Esophagus muscularis mucosa (tissue), 4 donors: Measurements from ENCODE around the gene WWC1. TPM values are rescaled to one million over a fixed set of nuclear protein-coding genes. Genes with fewer than 3 reads are reported as not detected.
"Not testable (repeated sequence)": the region's sequence is repeated elsewhere in the genome, so short reads cannot be mapped to it uniquely, and the experiment has no call there.

Source experiments
- DNase-seq: peaks from one replicate; pipeline ENCODE4 v3.0.0-alpha.2; 2017; ENCODE audit errors: extremely low spot score
- H3K27ac ChIP-seq, 4 donors: fragments of 200-600 bp; sonication (generic); replicated peaks in 1 of 4; 1 replicate in 3 of 4; 2 replicates in 1 of 4; pipeline ENCODE4 v1.5.1; 2016 to 2019; ENCODE audit warnings: mild to moderate bottlenecking in 1 of 4
- H3K27me3 ChIP-seq, 4 donors: fragments of 200-600 bp; sonication (generic); one replicate each; pipeline versions ENCODE4 v1.5.1 to v1.6.0; 2016 to 2019
- H3K36me3 ChIP-seq, 4 donors: fragments of 200-600 bp; sonication (generic); one replicate each; pipeline ENCODE4 v1.5.1; 2016 to 2019
- H3K4me1 ChIP-seq, 4 donors: fragments of 200-600 bp; sonication (generic); one replicate each; pipeline ENCODE4 v1.5.1; 2016 to 2019
- H3K4me3 ChIP-seq, 4 donors: fragments of 200-600 bp; sonication (generic); 1 replicate in 2 of 4; 2 replicates in 2 of 4; pipeline ENCODE4 v1.5.1; 2016 to 2019; ENCODE audit warnings: mild to moderate bottlenecking in 4 of 4, moderate library complexity in 1 of 4
- H3K9me3 ChIP-seq, 4 donors: fragments of 200-600 bp; sonication (generic); 1 replicate in 3 of 4; 2 replicates in 1 of 4; pipeline ENCODE4 v1.5.1; 2016 to 2019
- CTCF ChIP-seq, 3 experiments: fragments of 200-600 bp in 2 of 3; fragments of 450-650 bp in 1 of 3; sonication (generic) in 2 of 3; IDR thresholded peaks; one replicate each; pipeline ENCODE4 v1.5.1; 2017 to 2019; ENCODE audit warnings: antibody characterized with exemption in 3 of 3, mild to moderate bottlenecking in 2 of 3, moderate library complexity in 1 of 3
- EP300 ChIP-seq: sonication (generic); formaldehyde crosslinking; IDR thresholded peaks from one replicate; pipeline ENCODE4 v1.6.1; 2017; ENCODE audit warnings: antibody characterized with exemption
- POLR2A ChIP-seq: fragments of 450-650 bp; IDR thresholded peaks from one replicate; pipeline ENCODE4 v1.6.1; 2017; ENCODE audit warnings: antibody characterized with exemption, moderate library complexity, mild to moderate bottlenecking, low read depth
- POLR2AphosphoS5 ChIP-seq, 2 donors: sonication (generic); formaldehyde crosslinking; IDR thresholded peaks; one replicate each; pipeline ENCODE4 v1.6.1; 2017; ENCODE audit warnings: antibody characterized with exemption in 2 of 2
- WGBS: methylation state at CpG from one replicate; pipeline ENCODE4 v1.1.5; 2018; 5-methylcytosine and 5-hydroxymethylcytosine counted together
- intact Hi-C: fragments of 100-400 bp; cut with DNase I; formaldehyde crosslinking; loops from one replicate; pipeline ENCODE4 v1.15.1; 2023
- total RNA-seq, 4 donors: library from RNA; depleted of rRNA; stranded (reverse); fragments of >200 nt; gene quantifications; one replicate each; pipeline versions ENCODE4 v1.1.0 to v1.2.1, GENCODE V29; 2016

WWC1 gene
- total RNA-seq, 4 donors from 2014 or later: 2.1 to 6.2 (median 3.2) TPM

GRCh38 chr5:168284809-168285208, 6.6 kb upstream of the WWC1 start:
- no peak overlapping the region for H3K4me3 ChIP-seq
- intact Hi-C loops: no loop called here
- H3K27me3 ChIP-seq: peaks cover 0 to 27% (median 0%) of the 10 kb centered on the region in 4 donors
- H3K36me3 ChIP-seq: no peaks in the 10 kb centered on the region
- H3K9me3 ChIP-seq: peaks cover 0 to 17% (median 8%) of the 10 kb centered on the region in 4 donors
- H3K4me1 ChIP-seq: no peaks in the 10 kb centered on the region
- WGBS: 87% methylated on average over 4 of the region's 4 CpGs
- no peak overlapping the region for H3K27ac ChIP-seq
- DNase-seq: no peak
- no peak for TF ChIP-seq EP300
- no peak for TF ChIP-seq POLR2A
- TF ChIP-seq CTCF (IDR thresholded peaks at IDR 0.05): no peak
- no peak for TF ChIP-seq POLR2AphosphoS5 (IDR thresholded peaks at IDR 0.05)

GRCh38 chr5:168285696-168286095, 5.7 kb upstream of the WWC1 start:
- intact Hi-C loops: no loop called here
- Histone ChIP-seq H3K9me3 (peaks cover 0 to 17% (median 8%) of the 10 kb centered on the region in 4 donors), H3K27me3 (peaks cover 0 to 27% (median 0%) of the 10 kb centered on the region in 4 donors), H3K27ac (no peak overlapping the region), H3K36me3 (no peaks in the 10 kb centered on the region), H3K4me1 (no peaks in the 10 kb centered on the region), H3K4me3 (no peak overlapping the region)
- 88% methylated on average over 2 of the region's 2 CpGs for WGBS
- DNase-seq: no peak
- TF ChIP-seq CTCF (IDR thresholded peaks at IDR 0.05) (no peak), POLR2AphosphoS5 (IDR thresholded peaks at IDR 0.05) (no peak), POLR2A (no peak), EP300 (no peak)

- Histone ChIP-seq H3K4me1 (peaks cover 2 to 6% (median 5%) of the 10 kb centered on the region in 4 donors), H3K4me3 (no peak overlapping the region), H3K27me3 (peaks cover 0 to 32% (median 0%) of the 10 kb centered on the region in 4 donors), H3K27ac (no peak overlapping the region), H3K36me3 (no peaks in the 10 kb centered on the region), H3K9me3 (peaks cover 0 to 17% (median 8%) of the 10 kb centered on the region in 4 donors)
- intact Hi-C loops: no loop called here
- no peak for DNase-seq
- WGBS: 30% methylated on average over 6 of the region's 6 CpGs
- TF ChIP-seq POLR2AphosphoS5 (IDR thresholded peaks at IDR 0.05) (no peak), EP300 (no peak), POLR2A (no peak), CTCF (IDR thresholded peaks at IDR 0.05) (no peak)
Observed at GRCh38 chr5:168286386-168286785, 5.1 kb upstream of the WWC1 start.

GRCh38 chr5:168286863-168287262, 4.6 kb upstream of the WWC1 start:
- DNase-seq, intact Hi-C loops, H3K36me3 ChIP-seq, H3K27ac ChIP-seq, H3K4me3 ChIP-seq: not testable (repeated sequence)
- WGBS: 85% methylated on average over 5 of the region's 5 CpGs
- H3K4me1 ChIP-seq: peaks cover 3 to 11% (median 8%) of the 10 kb centered on the region in 4 donors
- H3K27me3 ChIP-seq: peaks cover 0 to 37% (median under 1%) of the 10 kb centered on the region in 4 donors
- peaks cover 0 to 17% (median 8%) of the 10 kb centered on the region in 4 donors for H3K9me3 ChIP-seq

GRCh38 chr5:168287362-168287761, 4.1 kb upstream of the WWC1 start:
- Histone ChIP-seq H3K27me3 (peaks cover 2 to 42% (median 5%) of the 10 kb centered on the region in 4 donors), H3K4me3 (no peak overlapping the region), H3K4me1 (peaks cover 7 to 16% (median 13%) of the 10 kb centered on the region in 4 donors), H3K9me3 (peaks cover 0 to 17% (median 8%) of the 10 kb centered on the region in 4 donors), H3K36me3 (no peaks in the 10 kb centered on the region), H3K27ac (no peak overlapping the region)
- DNase-seq: no peak
- WGBS: 90% methylated on average over 4 of the region's 4 CpGs
- TF ChIP-seq POLR2A (no peak), EP300 (no peak), POLR2AphosphoS5 (IDR thresholded peaks at IDR 0.05) (no peak), CTCF (IDR thresholded peaks at IDR 0.05) (no peak)
- intact Hi-C loops: no loop called here
